Activated CD8-positive, alpha-beta T cell treated with anti-CD3 and anti-CD28 coated beads for 36 hours (primary cell): Measurements from ENCODE around the gene NPM1. TPM values are rescaled to one million over a fixed set of nuclear protein-coding genes. Genes with fewer than 3 reads are reported as not detected.

ENCODE experiments used
- ATAC-seq: fragments of 200-7000 bp; cut with Tn5 transposase; one replicate; pipeline ENCODE4 v1.10.0; 2021; ENCODE audit warnings: mild to moderate bottlenecking, moderate library complexity
- CTCF ChIA-PET: fragments of 350-600 bp; sonication (Branson Sonifier 250); formaldehyde crosslinking; loops from one replicate; lab custom pipeline; 2021; ENCODE audit warnings: antibody characterized with exemption; lab: Charles Lee
- POLR2A ChIA-PET: fragments of 350-600 bp; sonication (Branson Sonifier 250); formaldehyde crosslinking; loops from one replicate; lab custom pipeline; 2021; ENCODE audit warnings: antibody characterized with exemption; lab: Charles Lee
- DNase-seq: peaks from one replicate; pipeline ENCODE4 v3.0.0-alpha.2; 2020
- H3K27ac Mint-ChIP-seq: one replicate; pipeline ENCODE4 v1.8.0; 2021; ENCODE audit warnings: mild to moderate bottlenecking, mixed read lengths
- H3K27me3 Mint-ChIP-seq: one replicate; pipeline ENCODE4 v1.8.0; 2021; ENCODE audit warnings: mixed read lengths
- H3K36me3 Mint-ChIP-seq: one replicate; pipeline ENCODE4 v1.8.0; 2021; ENCODE audit warnings: low read depth, mixed read lengths
- H3K4me1 Mint-ChIP-seq: one replicate; pipeline ENCODE4 v1.8.0; 2021; ENCODE audit warnings: low read depth, mixed read lengths
- H3K4me3 Mint-ChIP-seq: one replicate; pipeline ENCODE4 v1.8.0; 2021; ENCODE audit warnings: mild to moderate bottlenecking, moderate library complexity, mixed read lengths
- H3K9me3 Mint-ChIP-seq: one replicate; pipeline ENCODE4 v1.8.0; 2021; ENCODE audit warnings: mixed read lengths
- intact Hi-C: fragments of 100-400 bp; cut with micrococcal nuclease; formaldehyde crosslinking; loops from one replicate; pipeline ENCODE4 v1.10.0; 2022
- total RNA-seq, 2 experiments: library from RNA; stranded (reverse); gene quantifications; one replicate each; pipeline ENCODE4 v1.2.3, GENCODE V29; 2021
- TF ChIP-seq, protein P1 (sequence below): fragments of 200-600 bp; IDR thresholded peaks from one replicate; pipeline ENCODE4 v1.8.0; 2022; ENCODE audit warnings: antibody characterized with exemption, mild to moderate bottlenecking

The NPM1 gene
- total RNA-seq, 2 experiments from 2014 or later = 3,203 to 3,498 TPM

DNA sequence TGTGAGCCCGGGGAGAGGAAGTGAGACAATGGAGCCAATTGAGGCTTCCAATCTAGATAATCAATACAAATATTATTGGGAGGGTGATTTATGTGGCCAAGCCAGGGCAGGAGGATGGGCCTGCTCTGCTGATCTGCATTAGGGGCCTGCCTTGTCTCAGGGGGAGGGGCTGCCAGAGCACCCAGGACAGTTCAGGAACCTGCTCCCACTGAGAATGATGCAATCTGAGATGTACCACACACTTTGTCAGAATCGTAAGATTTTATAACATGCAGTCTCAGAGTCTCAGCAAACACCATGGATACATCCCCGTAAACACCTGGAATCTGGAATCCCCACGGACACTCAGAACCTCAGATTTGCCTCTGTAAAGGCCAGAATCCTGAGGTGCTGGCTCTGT, 51.1 kb downstream of the NPM1 start:
- DNase-seq (no peak), ATAC-seq (no peak)
- Mint-ChIP-seq H3K4me3 (no peak overlapping the region), H3K4me1 (no peaks in the 10 kb centered on the region), H3K9me3 (no peaks in the 10 kb centered on the region), H3K27ac (no peak overlapping the region), H3K36me3 (no peaks in the 10 kb centered on the region), H3K27me3 (no peaks in the 10 kb centered on the region)
- ChIA-PET CTCF (no interaction called here), POLR2A (no interaction called here)
- TF ChIP-seq, protein P1, sequence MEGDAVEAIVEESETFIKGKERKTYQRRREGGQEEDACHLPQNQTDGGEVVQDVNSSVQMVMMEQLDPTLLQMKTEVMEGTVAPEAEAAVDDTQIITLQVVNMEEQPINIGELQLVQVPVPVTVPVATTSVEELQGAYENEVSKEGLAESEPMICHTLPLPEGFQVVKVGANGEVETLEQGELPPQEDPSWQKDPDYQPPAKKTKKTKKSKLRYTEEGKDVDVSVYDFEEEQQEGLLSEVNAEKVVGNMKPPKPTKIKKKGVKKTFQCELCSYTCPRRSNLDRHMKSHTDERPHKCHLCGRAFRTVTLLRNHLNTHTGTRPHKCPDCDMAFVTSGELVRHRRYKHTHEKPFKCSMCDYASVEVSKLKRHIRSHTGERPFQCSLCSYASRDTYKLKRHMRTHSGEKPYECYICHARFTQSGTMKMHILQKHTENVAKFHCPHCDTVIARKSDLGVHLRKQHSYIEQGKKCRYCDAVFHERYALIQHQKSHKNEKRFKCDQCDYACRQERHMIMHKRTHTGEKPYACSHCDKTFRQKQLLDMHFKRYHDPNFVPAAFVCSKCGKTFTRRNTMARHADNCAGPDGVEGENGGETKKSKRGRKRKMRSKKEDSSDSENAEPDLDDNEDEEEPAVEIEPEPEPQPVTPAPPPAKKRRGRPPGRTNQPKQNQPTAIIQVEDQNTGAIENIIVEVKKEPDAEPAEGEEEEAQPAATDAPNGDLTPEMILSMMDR = no peak
- intact Hi-C loops = no loop called here

DNA sequence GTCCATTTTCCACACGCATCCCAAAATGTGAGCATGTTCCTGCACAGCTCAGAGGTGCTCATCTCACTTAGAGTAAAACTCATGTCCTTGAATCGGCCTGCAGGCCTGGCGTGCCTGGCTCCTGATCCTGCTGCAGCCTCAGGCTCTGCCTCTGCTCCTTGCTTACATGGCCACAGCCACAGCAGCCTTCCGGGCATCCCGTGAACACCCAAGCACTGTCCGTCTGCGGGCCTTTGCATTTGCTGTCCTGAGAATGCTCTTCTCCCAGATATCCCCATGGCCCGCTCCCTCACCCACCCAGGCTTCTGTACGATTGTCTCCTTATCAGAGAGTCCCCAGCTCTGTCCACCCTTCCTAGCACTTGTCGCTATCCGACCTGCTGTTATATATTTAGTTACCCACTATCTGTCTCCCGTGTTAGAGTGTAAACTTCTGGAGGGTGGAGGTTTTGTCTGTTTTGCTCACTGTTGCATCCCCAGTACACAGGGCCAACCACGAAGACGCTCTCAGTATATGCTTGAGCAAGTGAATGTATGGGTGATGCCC, 53.7 kb downstream of the NPM1 start:
- intact Hi-C loops = no loop called here
- TF ChIP-seq, protein P1 = no peak
- ChIA-PET CTCF (no interaction called here), POLR2A (interaction anchor here (1.0 kb wide), 1 partner anchor 8 kb away, joined by 3 read pairs; no protein-coding TSS in a partner anchor)
- Mint-ChIP-seq H3K9me3 (no peaks in the 10 kb centered on the region), H3K36me3 (no peaks in the 10 kb centered on the region), H3K4me3 (no peak overlapping the region), H3K27ac (no peak overlapping the region), H3K4me1 (no peaks in the 10 kb centered on the region), H3K27me3 (no peaks in the 10 kb centered on the region)
- DNase-seq (no peak), ATAC-seq (no peak)

DNA sequence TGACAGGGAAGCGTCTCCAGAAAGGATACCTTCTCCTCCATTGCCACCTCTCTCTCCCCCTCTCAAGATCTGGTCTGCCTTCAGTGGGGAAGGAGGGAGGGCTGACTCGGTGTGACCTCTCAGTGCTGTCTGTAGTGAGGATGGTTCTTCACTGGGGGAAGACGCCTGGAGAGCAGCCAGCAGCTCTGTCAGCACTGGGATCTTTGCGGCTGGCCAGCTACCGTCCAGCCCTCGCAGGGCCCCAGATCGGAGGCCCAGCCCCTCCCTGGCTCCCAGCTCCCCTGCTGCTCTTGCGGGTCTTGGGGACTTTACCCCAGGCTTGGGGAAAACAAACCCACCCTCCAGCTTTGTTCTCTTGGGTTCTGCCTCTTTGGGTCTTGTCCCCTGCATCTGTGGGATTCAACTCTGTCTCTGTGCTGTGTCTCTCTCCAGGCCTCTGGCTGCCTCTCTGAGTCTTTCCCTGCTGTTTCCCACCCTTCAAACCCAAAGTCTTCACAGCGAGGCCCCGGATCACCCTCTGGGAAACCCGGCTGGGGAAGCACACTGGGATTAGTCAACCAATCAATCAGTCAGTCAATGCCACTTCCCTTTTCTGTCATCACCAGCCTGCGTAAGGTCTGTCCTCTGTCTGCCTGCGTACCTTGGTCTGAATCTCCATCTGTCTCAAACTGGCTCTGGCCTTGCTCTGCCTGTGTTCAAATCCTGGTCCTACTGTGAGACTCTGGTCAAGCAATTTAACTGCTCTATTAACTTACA, 54.8 kb downstream of the NPM1 start:
- Mint-ChIP-seq H3K4me3 (no peak overlapping the region), H3K36me3 (no peaks in the 10 kb centered on the region), H3K27me3 (no peaks in the 10 kb centered on the region), H3K9me3 (no peaks in the 10 kb centered on the region), H3K27ac (no peak overlapping the region), H3K4me1 (no peaks in the 10 kb centered on the region)
- ChIA-PET POLR2A (no interaction called here), CTCF (no interaction called here)
- ATAC-seq (no peak), DNase-seq (no peak)
- TF ChIP-seq, protein P1 = no peak
- intact Hi-C loops = no loop called here

DNA sequence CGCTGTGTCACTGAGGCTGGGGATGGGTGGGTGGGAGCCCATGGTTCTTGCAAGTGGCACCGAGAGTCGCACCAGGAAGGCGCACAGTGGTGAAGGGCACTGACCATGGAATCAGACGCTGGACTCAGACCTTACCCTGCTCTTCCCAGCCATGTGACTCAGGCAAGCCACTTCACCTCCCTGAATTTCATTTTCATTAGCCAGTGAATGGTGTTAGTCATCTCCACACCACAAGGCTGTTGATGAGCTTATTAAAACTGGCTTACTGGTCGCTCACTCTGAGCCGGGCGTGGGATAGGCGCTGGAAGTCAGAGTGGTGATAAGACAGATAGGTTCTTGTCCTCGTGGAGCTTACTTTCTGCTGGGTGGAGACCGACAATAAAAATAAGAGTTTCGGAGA, 56.9 kb downstream of the NPM1 start:
- no peaks in the 10 kb centered on the region for H3K9me3 Mint-ChIP-seq

More for the DNA sequence above, 56.9 kb downstream of the NPM1 start:
- POLR2A ChIA-PET = no interaction called here
- TF ChIP-seq, protein P1 = no peak
- no peaks in the 10 kb centered on the region for H3K36me3 Mint-ChIP-seq
- H3K4me1 Mint-ChIP-seq = no peaks in the 10 kb centered on the region
- intact Hi-C loops = no loop called here
- no peak overlapping the region for H3K4me3 Mint-ChIP-seq
- no peak overlapping the region for H3K27ac Mint-ChIP-seq
- CTCF ChIA-PET = interaction anchor here (2.0 kb wide), 1 partner anchor 25 kb away, joined by 6 read pairs; the partner anchor contains the start of gene FGF18
- ATAC-seq = no peak
- peaks cover 15% of the 10 kb centered on the region for H3K27me3 Mint-ChIP-seq
- no peak for DNase-seq
